ENCODE measurements around the gene GUCD1.

DNA sequence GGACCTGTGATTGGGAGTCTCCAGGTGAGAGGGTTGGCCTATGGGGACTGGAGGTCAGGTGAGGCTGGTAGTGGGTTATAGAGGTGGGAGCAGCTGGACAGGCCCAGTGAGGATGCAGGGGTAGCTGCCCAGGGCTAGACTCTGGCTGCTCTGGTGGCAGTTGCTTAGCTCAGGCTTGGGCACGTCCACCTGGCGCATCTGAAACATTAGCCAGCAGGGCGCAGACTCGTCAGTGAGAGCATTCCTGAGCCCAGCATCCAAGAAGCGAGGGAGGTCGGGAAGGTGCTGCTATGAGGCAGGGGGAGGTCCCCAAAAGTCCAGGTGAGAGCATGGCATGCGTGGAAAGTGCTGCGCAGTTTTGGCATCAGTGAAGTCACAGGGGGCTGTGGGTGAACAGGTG is 44.6 kb upstream of the GUCD1 start:
- TF ChIP-seq, protein P1, sequence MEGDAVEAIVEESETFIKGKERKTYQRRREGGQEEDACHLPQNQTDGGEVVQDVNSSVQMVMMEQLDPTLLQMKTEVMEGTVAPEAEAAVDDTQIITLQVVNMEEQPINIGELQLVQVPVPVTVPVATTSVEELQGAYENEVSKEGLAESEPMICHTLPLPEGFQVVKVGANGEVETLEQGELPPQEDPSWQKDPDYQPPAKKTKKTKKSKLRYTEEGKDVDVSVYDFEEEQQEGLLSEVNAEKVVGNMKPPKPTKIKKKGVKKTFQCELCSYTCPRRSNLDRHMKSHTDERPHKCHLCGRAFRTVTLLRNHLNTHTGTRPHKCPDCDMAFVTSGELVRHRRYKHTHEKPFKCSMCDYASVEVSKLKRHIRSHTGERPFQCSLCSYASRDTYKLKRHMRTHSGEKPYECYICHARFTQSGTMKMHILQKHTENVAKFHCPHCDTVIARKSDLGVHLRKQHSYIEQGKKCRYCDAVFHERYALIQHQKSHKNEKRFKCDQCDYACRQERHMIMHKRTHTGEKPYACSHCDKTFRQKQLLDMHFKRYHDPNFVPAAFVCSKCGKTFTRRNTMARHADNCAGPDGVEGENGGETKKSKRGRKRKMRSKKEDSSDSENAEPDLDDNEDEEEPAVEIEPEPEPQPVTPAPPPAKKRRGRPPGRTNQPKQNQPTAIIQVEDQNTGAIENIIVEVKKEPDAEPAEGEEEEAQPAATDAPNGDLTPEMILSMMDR (IDR thresholded peaks at IDR 0.05), result no peak
- no peak for TF ChIP-seq POLR2A (IDR thresholded peaks at IDR 0.05)

All from lower leg skin (tissue), 3 donors.